Measurements from ENCODE around the gene TUBB2B.

DNA sequence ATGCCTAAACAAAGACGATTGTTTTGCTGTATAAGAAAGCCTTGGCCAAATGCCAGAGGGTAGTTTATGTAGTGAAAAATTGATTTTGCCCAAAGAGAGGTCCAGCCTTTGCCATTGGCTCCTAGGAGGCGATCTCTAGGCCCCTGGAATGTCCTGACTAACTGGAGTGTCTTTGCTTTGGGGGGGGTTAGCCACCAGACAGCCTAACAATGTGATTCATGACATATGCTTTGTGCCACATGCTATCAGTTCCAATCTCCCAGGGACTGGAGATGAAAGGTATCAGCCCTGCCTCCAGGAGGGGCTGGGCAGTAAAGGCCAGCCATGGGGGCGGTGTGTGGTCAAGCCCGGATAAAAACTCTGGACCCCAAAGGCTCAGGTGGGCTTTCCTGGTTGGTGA is 37.4 kb downstream of the TUBB2B start:
- TF ChIP-seq, protein P1, sequence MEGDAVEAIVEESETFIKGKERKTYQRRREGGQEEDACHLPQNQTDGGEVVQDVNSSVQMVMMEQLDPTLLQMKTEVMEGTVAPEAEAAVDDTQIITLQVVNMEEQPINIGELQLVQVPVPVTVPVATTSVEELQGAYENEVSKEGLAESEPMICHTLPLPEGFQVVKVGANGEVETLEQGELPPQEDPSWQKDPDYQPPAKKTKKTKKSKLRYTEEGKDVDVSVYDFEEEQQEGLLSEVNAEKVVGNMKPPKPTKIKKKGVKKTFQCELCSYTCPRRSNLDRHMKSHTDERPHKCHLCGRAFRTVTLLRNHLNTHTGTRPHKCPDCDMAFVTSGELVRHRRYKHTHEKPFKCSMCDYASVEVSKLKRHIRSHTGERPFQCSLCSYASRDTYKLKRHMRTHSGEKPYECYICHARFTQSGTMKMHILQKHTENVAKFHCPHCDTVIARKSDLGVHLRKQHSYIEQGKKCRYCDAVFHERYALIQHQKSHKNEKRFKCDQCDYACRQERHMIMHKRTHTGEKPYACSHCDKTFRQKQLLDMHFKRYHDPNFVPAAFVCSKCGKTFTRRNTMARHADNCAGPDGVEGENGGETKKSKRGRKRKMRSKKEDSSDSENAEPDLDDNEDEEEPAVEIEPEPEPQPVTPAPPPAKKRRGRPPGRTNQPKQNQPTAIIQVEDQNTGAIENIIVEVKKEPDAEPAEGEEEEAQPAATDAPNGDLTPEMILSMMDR (IDR thresholded peaks at IDR 0.05), result no peak
- TF ChIP-seq EP300 (IDR thresholded peaks at IDR 0.05) (no peak), POLR2AphosphoS5 (IDR thresholded peaks at IDR 0.05) (no peak)

Measured in sigmoid colon (tissue), 4 donors.